ENCODE measurements around the gene ACOT13. TPM values are rescaled to one million over a fixed set of nuclear protein-coding genes. Genes with fewer than 3 reads are reported as not detected.

ACOT13 gene
- polyA plus RNA-seq, 3 donors: 1.7 to 20.1 (median 14.5) TPM

GRCh38 chr6:24689964-24690363 lies 23.1 kb downstream of the ACOT13 start:
- Histone ChIP-seq H4K20me1 (ENCODE audit: insufficient read depth, low read length) (no peaks in the 10 kb centered on the region), H2AFZ (ENCODE audit: insufficient read depth, low read depth, low read length, poor library complexity, severe bottlenecking) (no peak overlapping the region), H3K4me3 (replicated peaks in 1 of 3; ENCODE audit: low read depth in 2 of 3, low read length in 3 of 3) (no peak overlapping the region), H3K9me3 (replicated peaks in 1 of 2; ENCODE audit: control insufficient read depth in 1 of 2, insufficient read depth in 1 of 2, low read length in 2 of 2) (no peaks in the 10 kb centered on the region), H3K4me1 (ENCODE audit: control insufficient read depth in 1 of 2, insufficient read depth in 2 of 2, low read length in 2 of 2) (peaks cover 6 to 9% of the 10 kb centered on the region in 2 donors), H3K27me3 (ENCODE audit: control insufficient read depth in 2 of 2, insufficient read depth in 2 of 2, low read length in 2 of 2) (no peaks in the 10 kb centered on the region), H3K4me2 (replicated peaks; ENCODE audit: extremely low read depth, low read length, poor library complexity, severe bottlenecking) (no peak overlapping the region), H3K27ac (ENCODE audit: low read depth in 1 of 2, low read length in 2 of 2) (no peak overlapping the region), H3K9ac (ENCODE audit: insufficient read depth, low read length, poor library complexity, severe bottlenecking) (no peak overlapping the region), H3K36me3 (replicated peaks in 1 of 2; ENCODE audit: control insufficient read depth in 1 of 2, insufficient read depth in 2 of 2, low read length in 2 of 2) (no peaks in the 10 kb centered on the region), H3K79me2 (ENCODE audit: insufficient read depth, low read length) (no peaks in the 10 kb centered on the region)
- no peak overlapping the region for H3K27ac Mint-ChIP-seq
- no peak for DNase-seq
- H3K4me1 Mint-ChIP-seq: peaks cover 11% of the 10 kb centered on the region
- no CpG with 5 or more reads among the region's 2 CpGs for WGBS (ENCODE audit: insufficient coverage)
- no peak overlapping the region for H3K4me3 Mint-ChIP-seq
- TF ChIP-seq CTCF (IDR thresholded peaks at IDR 0.05): no peak
- H3K27me3 Mint-ChIP-seq (ENCODE audit: low read depth in 3 of 3): peaks cover 0 to 3% (median 0%) of the 10 kb centered on the region in 3 donors
- no peaks in the 10 kb centered on the region for H3K9me3 Mint-ChIP-seq
- intact Hi-C loops (cut with micrococcal nuclease): loop anchor here in 1 of 2 donors (10.0 kb wide), 1 partner anchor 255 kb away; no protein-coding TSS in a partner anchor
- H3K36me3 Mint-ChIP-seq: peaks cover 0 to 6% of the 10 kb centered on the region in 2 donors

GRCh38 chr6:24690593-24690992 lies 23.7 kb downstream of the ACOT13 start:
- intact Hi-C loops (cut with micrococcal nuclease): loop anchor here in 1 of 2 donors (10.0 kb wide), 1 partner anchor 256 kb away; no protein-coding TSS in a partner anchor
- TF ChIP-seq CTCF (IDR thresholded peaks at IDR 0.05): no peak
- 100% methylated on average over 1 of the region's 1 CpG for WGBS (ENCODE audit: insufficient coverage)

More at GRCh38 chr6:24690593-24690992, 23.7 kb downstream of the ACOT13 start:
- Histone ChIP-seq H3K9ac (ENCODE audit: insufficient read depth, low read length, poor library complexity, severe bottlenecking) (no peak overlapping the region), H4K20me1 (ENCODE audit: insufficient read depth, low read length) (no peaks in the 10 kb centered on the region), H3K27ac (ENCODE audit: low read depth in 1 of 2, low read length in 2 of 2) (no peak overlapping the region), H3K4me1 (ENCODE audit: control insufficient read depth in 1 of 2, insufficient read depth in 2 of 2, low read length in 2 of 2) (peaks cover 6 to 9% of the 10 kb centered on the region in 2 donors), H3K27me3 (ENCODE audit: control insufficient read depth in 2 of 2, insufficient read depth in 2 of 2, low read length in 2 of 2) (no peaks in the 10 kb centered on the region), H3K9me3 (replicated peaks in 1 of 2; ENCODE audit: control insufficient read depth in 1 of 2, insufficient read depth in 1 of 2, low read length in 2 of 2) (no peaks in the 10 kb centered on the region), H3K4me3 (replicated peaks in 1 of 3; ENCODE audit: low read depth in 2 of 3, low read length in 3 of 3) (no peak overlapping the region), H3K4me2 (replicated peaks; ENCODE audit: extremely low read depth, low read length, poor library complexity, severe bottlenecking) (no peak overlapping the region), H3K79me2 (ENCODE audit: insufficient read depth, low read length) (no peaks in the 10 kb centered on the region), H3K36me3 (replicated peaks in 1 of 2; ENCODE audit: control insufficient read depth in 1 of 2, insufficient read depth in 2 of 2, low read length in 2 of 2) (no peaks in the 10 kb centered on the region), H2AFZ (ENCODE audit: insufficient read depth, low read depth, low read length, poor library complexity, severe bottlenecking) (no peak overlapping the region)
- Mint-ChIP-seq H3K4me1 (peaks cover 11% of the 10 kb centered on the region), H3K4me3 (no peak overlapping the region), H3K9me3 (no peaks in the 10 kb centered on the region), H3K36me3 (peaks cover 0 to 6% of the 10 kb centered on the region in 2 donors), H3K27me3 (ENCODE audit: low read depth in 3 of 3) (no peaks in the 10 kb centered on the region), H3K27ac (no peak overlapping the region)
- no peak for DNase-seq

Measured in CD14-positive monocyte (primary cell).